Hematopoietic multipotent progenitor cell treated with erythropoietin and hydrocortisone succinate and interleukin-3 and kit ligand, for 8 days (in vitro differentiated cells): Measurements from ENCODE around the gene ZNF30.
"Not testable (repeated sequence)": the region's sequence is repeated elsewhere in the genome, so short reads cannot be mapped to it uniquely, and the experiment has no call there.

ENCODE experiments used
- DNase-seq: peaks from one replicate; pipeline ENCODE4 v3.0.0-alpha.2; 2015

Gene ZNF30

GRCh38 chr19:34960940-34961679 is 34.4 kb downstream of the ZNF30 start:
- no peak for DNase-seq

- DNase-seq: peak; percentile 85
Observed at GRCh38 chr19:34961775-34962686, 35.3 kb downstream of the ZNF30 start.

GRCh38 chr19:34962687-34963572 is 36.2 kb downstream of the ZNF30 start:
- peak; percentile 4 for DNase-seq

DNA sequence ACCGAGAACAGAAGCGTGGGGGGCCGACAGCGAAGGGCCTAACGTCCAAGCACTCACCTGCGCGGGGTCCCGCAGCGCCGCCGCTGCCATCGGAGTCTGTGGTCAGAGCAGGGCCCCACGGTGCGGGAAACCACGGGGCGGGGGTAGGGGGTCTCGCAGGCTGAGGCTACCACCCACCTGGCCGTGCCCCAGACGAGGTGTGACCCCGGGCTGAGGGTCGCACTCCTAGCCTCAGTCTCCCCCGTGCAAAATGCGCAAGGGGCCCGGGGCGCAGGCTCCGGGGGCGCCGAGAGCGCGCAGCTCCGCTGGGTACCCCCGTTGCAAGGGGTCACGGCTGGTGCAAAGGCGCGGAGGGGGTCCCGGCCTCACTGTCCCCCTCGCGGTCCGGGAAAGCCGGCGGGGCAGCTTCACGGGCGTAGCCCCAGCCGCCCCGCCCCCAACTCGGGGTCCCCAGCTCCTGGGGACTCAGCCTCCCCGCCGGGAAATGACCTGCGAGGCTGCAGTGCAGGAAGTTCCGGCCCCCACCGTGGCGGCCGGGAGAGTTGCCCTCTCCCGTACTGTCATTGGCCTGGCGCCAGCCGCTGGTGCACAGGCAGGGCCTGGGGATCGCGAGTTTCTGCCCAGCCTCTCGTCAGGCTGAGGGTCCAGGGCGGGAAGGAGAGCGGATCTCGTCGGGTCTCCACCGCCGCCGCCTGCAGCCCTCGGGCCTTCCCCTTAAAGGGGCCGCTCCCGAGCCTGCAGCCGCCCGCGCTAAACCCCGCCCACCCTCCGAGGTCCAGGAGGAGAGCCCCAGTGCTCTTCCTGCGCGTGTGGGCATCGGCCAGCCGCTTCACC is 37.1 kb downstream of the ZNF30 start, which contains the start of gene ZNF792:
Gene ZNF792, minus strand, starts transcription at position 657 of the 834 bp plus-strand sequence. Its CDS starts 567 bp downstream, at position 90.
- peak; percentile 50 for DNase-seq

DNA sequence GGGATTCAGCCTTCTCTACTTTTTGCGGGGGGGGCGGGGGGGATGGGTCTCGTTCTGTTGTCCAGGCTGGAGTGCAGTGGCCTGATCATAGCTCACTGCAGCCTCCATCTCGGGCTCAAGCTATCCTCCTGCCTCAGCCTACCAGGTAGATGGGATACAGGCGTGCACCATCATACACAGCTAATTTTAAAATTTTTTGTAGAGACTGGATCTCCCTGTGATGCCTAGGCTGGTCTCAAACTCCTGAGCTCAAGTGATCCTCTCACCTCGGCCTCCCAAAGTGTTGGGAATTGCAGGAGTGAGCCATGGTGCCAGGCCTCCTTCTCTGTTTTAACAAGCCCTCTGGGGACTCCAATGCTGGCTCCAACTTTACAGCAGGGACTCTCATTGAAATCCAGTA is 37.9 kb downstream of the ZNF30 start:
- no peak for DNase-seq

DNA sequence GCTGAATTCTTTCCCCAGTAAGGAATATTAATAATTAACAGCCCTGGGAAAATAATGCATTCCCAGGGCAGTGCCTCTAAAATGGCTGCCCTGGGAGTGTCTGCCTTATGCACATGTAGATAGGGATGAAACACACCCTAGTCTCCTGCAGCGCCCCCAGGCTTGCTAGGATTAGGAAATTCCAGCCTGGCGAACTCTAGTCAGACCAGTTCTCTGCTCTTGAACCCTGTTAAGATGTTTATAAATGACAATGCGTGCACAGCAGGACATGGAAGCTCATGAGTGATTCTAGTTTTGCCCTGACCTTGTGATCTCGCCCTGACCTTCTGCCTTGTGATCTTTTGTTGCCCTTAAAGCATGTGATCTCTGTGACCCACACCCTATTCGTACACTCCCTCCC is 38.8 kb downstream of the ZNF30 start:
- DNase-seq: not testable (repeated sequence)

DNA sequence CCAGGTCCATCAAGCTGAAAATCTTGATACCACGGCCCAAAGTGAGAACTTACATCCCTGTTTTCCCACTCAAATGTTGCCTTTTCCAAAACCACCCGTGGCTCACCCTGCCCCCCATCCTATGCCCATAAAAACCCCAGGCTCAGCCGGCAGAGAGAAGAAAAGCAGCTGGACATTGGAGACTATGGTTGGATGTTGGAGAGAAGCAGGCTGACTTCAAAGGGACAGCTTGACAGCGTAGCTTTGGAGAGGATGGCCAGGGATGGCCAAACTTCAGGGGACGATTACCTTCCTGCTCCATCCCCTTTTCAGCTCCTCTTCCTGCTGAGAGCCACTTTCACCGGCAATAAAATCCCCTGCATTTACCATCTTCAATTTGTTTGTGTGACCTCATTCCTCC is 40.8 kb downstream of the ZNF30 start:
- DNase-seq: no peak

DNA sequence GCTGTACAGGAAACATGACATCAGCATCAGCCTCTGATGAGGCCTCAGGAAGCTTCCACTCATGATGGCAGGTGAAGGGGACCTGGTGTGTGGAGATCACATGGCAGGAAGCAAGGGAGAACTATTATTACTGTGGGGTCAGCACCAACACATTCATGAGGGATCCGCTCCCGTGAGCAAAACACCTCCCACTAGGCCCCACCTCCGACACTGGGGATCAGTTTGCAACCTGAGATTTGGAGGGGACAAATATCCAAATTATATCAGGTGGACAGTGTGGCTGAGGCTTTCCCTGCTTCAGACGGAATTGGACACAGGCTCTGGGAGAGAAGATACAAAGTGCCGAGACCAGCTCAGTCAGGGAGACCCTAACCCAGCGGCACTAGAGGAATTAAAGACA is 43.0 kb downstream of the ZNF30 start:
- DNase-seq: no peak

- not testable (repeated sequence) for DNase-seq
Observed at GRCh38 chr19:34970185-34970780, 43.6 kb downstream of the ZNF30 start.

- DNase-seq: no peak
Observed at GRCh38 chr19:34972163-34972705, 45.5 kb downstream of the ZNF30 start.

DNA sequence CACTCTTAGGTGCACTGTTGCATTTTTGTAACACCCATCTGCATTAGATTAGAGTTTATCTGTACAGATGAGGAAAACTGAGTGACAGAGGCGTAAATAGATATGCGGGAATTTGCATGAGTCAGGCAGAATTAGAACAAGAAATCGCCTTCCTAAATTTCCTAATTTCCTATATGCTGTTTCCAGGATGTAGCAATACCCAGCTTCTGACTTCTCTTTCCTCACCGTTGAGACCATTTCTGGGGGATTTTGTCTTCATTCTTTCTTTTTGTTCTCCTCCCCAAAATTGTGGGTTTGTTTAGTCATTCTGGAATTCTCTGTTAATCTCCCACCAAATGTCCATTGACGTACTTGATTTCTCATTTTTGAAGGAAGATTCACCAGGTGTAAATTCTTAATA is 47.9 kb downstream of the ZNF30 start:
- DNase-seq: no peak

- DNase-seq: no peak
Observed at GRCh38 chr19:34975056-34975455, 48.4 kb downstream of the ZNF30 start.

GRCh38 chr19:34976611-34977010 is 49.9 kb downstream of the ZNF30 start:
- DNase-seq: no peak

DNA sequence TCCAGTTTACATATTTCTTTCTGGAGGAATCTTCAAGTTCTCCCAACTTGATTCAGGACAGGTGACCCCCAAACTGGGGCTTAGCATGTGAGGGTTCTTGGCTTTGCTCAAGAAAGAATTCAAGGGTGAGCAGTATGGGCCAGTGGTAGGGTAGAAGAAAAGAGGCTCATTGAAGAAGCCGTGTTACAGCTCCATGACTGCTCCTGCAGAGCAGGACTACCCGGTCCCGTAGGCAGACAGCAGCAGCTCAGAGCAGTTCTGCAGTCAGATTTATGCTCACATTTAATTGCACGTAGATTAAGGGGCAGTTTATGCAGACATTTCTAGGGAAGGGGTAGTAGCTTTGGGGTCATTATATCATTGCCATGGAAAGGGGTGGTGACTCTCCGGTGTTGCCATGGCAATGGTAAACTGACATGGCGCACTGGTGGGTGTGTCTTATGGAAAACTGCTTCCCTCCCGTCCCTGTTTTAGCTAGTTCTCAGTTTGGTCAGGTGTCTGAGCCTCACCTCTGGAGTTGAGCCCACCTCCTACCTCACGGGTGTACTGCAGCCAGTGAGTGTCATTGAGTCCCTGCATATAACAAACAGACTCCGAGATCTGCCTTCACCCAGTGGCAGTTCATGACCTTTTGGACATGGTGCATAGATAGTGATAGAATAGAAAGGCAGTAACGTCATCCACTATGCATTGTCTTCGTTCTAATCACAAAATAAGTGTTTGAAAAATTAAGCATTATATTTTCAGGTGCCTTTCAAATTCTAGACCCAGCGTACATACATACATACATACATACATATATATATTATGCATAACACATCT is 53.3 kb downstream of the ZNF30 start:
- no peak for DNase-seq

GRCh38 chr19:34982275-34982674 is 55.6 kb downstream of the ZNF30 start:
- DNase-seq: no peak

GRCh38 chr19:34983786-34984185 is 57.1 kb downstream of the ZNF30 start:
- DNase-seq: no peak

DNA sequence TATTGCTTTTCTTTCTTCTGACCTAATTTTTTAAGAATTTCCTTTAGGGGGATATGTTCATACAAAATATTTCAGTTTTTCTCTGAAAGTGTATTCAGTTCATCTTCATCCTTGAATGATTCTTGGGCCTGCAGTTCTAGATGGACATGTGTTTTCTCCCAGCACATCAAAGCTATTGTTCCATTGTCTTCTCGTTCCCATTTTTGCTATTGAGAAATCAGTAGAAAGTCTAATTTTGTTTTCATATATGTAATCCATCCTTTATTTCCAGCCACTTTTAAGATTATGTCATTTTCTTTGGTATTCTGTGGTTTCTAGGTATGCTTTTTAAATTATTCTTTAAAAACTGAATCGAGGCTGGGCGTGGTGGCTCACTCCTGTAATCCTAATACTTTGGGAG is 57.6 kb downstream of the ZNF30 start:
- DNase-seq: no peak

DNA sequence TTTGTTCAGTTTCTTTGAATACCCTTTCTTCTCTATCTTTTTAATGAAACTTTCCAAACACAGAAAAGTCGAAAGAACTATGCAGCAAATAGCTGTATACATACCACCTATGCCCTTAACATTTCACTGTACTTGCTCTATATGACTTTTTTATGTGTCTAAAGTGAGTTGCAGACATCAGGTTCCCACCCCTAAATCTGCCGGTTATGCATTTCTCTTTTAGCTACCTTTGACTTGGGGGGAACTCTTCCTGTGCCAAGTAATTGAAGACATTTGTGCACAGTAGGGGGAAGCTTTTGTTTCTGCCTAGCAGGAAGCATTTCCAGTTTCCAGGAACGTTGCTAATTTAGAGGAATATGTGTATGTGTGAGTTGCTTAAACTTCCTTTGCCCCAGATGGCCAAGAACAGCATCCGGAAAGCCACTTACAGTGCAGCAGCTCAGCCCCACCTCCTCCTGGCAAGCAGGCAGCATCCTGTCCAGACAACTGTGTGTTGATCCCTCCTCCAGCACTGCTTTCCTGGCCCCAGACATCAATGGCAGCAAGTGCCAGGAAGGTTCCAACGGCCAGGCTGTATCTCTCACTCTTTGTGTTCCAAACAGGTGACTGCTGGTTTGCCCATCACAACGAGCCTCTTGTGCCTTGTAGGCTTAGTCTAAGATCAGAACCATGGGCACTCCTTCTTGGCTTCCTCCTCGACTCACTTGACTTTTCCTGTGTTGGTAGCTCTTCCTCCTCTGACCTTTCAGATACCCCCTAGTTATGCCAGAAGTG is 58.7 kb downstream of the ZNF30 start:
- DNase-seq: no peak

GRCh38 chr19:34988119-34988518 is 61.4 kb downstream of the ZNF30 start:
- no peak for DNase-seq

- no peak for DNase-seq
Observed at GRCh38 chr19:34989298-34989697, 62.6 kb downstream of the ZNF30 start.
